Measurements from ENCODE around the gene CDH6. TPM values are rescaled to one million over a fixed set of nuclear protein-coding genes. Genes with fewer than 3 reads are reported as not detected.

Gene CDH6
- total and polyA plus RNA-seq, 2 experiments from 2014 or later = 0.77 TPM; not detected in 1

DNA sequence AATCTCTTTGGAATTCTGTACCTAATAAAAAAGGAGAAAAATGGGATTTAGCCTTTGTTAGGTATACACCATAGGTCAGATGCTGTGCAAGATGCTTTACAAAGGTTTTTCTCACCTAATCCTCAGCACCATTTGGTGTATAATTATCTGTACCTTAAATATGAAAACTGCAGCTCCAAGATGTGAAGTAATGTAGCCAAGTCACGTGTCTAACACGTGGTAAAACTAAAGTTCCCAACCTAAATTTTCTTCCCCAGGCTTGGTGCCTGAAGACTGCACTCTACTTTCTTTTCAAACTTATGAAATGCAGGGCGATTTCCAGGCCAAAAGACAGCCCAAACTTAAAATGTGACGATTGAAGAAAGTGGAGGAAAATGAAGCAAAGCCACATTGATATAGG lies 125.8 kb downstream of the CDH6 start:
- Histone ChIP-seq H3K4me3 (no peak overlapping the region), H3K36me3 (no peaks in the 10 kb centered on the region), H3K9me3 (ENCODE audit: low read depth) (no peaks in the 10 kb centered on the region), H3K27me3 (no peaks in the 10 kb centered on the region), H3K4me1 (ENCODE audit: low read depth) (no peaks in the 10 kb centered on the region), H3K27ac (no peak overlapping the region)
- DNase-seq (ENCODE audit: low read depth in 1 of 2, low spot score in 1 of 2) = no peak
- TF ChIP-seq CTCF (IDR thresholded peaks at IDR 0.05; ENCODE audit: low read depth, low read length) = no peak

- Histone ChIP-seq H3K4me3 (no peak overlapping the region), H3K36me3 (no peaks in the 10 kb centered on the region), H3K9me3 (ENCODE audit: low read depth) (no peaks in the 10 kb centered on the region), H3K4me1 (ENCODE audit: low read depth) (no peaks in the 10 kb centered on the region), H3K27me3 (no peaks in the 10 kb centered on the region), H3K27ac (no peak overlapping the region)
- no peak for DNase-seq (ENCODE audit: low read depth in 1 of 2, low spot score in 1 of 2)
- TF ChIP-seq CTCF (IDR thresholded peaks at IDR 0.05; ENCODE audit: low read depth, low read length) = no peak
These were observed 129.5 kb downstream of the CDH6 start for GRCh38 chr5:31322946-31323345.

DNA sequence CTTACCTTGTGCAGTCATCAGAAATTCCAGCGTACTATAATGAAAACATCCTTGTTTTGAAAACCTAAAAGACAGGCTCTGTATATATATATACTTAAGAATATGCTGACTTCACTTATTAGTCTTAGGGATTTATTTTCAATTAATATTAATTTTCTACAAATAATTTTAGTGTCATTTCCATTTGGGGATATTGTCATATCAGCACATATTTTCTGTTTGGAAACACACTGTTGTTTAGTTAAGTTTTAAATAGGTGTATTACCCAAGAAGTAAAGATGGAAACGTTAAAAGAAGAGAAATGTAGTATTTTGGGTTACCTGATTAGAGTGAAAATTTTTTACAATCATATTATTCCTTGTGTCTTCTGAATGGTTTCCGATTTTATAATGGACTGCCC lies 131.4 kb downstream of the CDH6 start:
- H3K27me3 ChIP-seq = no peaks in the 10 kb centered on the region
- no peak overlapping the region for H3K4me3 ChIP-seq
- H3K27ac ChIP-seq = no peak overlapping the region
- DNase-seq (ENCODE audit: low read depth in 1 of 2, low spot score in 1 of 2) = no peak
- TF ChIP-seq CTCF (IDR thresholded peaks at IDR 0.05; ENCODE audit: low read depth, low read length) = no peak
- H3K36me3 ChIP-seq = no peaks in the 10 kb centered on the region
- no peaks in the 10 kb centered on the region for H3K9me3 ChIP-seq (ENCODE audit: low read depth)
- no peaks in the 10 kb centered on the region for H3K4me1 ChIP-seq (ENCODE audit: low read depth)

DNA sequence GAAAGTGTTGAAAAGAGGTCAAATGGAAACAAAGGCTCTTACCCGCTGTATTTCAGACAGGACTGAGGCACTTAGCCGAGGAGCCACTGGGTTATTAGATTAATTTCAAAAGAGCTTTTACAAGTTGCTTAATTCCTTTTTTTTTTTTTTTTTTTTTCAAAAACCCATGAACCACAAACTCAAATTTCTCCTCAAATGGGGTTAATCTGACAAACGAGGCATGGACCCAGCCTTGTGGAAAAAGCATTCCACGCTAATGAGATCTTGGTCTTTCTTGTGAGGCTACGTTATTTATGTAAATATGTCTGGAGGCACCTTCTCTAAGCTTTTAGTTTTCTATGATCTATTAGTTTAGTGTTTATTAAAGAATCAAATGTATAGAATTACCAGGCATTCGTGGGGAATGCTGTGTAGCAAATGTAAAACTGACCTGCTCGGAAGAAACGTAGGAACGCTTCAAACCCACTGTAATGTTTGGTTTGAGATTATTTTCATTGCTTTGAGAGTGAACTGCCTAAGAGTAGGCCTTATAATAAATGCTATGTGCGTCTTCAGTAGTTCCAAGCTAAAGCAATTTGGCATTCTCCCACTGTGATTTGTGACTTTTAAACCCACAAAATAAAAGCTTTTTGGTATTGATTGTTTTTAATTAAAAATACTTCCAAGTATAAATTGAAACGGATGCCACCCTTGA lies 134.7 kb downstream of the CDH6 start:
- Histone ChIP-seq H3K4me1 (ENCODE audit: low read depth) (no peaks in the 10 kb centered on the region), H3K9me3 (ENCODE audit: low read depth) (no peaks in the 10 kb centered on the region), H3K4me3 (no peak overlapping the region), H3K36me3 (no peaks in the 10 kb centered on the region), H3K27ac (no peak overlapping the region), H3K27me3 (no peaks in the 10 kb centered on the region)
- TF ChIP-seq CTCF (IDR thresholded peaks at IDR 0.05; ENCODE audit: low read depth, low read length) = no peak
- DNase-seq (ENCODE audit: low read depth in 1 of 2, low spot score in 1 of 2) = no peak

GRCh38 chr5:31329715-31330114 lies 136.2 kb downstream of the CDH6 start:
- TF ChIP-seq CTCF (IDR thresholded peaks at IDR 0.05; ENCODE audit: low read depth, low read length) = no peak
- DNase-seq (ENCODE audit: low read depth in 1 of 2, low spot score in 1 of 2) = no peak

More at GRCh38 chr5:31329715-31330114, 136.2 kb downstream of the CDH6 start:
- no peak overlapping the region for H3K27ac ChIP-seq
- no peaks in the 10 kb centered on the region for H3K9me3 ChIP-seq (ENCODE audit: low read depth)
- no peaks in the 10 kb centered on the region for H3K27me3 ChIP-seq
- no peak overlapping the region for H3K4me3 ChIP-seq
- no peaks in the 10 kb centered on the region for H3K36me3 ChIP-seq
- H3K4me1 ChIP-seq (ENCODE audit: low read depth) = no peaks in the 10 kb centered on the region
